ENCODE data around the gene IGSF21.

The IGSF21 gene

GRCh38 chr1:18373151-18373550 lies 265.6 kb downstream of the IGSF21 start:
- no peak for DNase-seq

DNA sequence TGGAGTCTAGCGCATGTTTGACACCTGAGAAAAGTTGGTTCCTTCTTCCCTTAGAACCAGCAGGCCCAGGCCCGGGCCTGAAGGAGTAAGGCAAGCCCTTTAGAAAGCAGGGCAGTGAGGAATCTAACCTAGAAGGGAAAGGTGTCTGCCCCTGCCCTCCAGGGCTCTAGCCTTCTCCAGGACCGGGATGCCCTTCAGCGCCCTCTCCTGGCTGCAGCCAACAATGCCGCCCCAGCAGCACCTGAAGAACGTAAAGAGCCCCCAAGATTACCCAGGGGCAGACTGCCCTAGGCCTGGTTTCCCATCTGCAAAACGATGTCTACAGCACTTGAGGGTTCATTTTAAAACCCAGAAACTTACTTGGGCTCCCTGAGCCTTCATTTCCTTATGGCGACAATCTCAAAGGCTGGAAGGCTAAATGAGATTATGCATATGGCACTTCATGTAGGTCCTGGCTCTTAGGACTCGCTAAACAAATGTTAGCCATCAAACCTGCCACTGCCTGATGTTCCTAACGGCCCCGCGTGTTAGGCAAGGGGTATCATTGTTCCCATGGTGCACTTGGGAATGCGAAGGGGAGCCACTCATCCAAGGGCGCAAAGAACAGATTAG lies 266.4 kb downstream of the IGSF21 start:
- DNase-seq: no peak

DNA sequence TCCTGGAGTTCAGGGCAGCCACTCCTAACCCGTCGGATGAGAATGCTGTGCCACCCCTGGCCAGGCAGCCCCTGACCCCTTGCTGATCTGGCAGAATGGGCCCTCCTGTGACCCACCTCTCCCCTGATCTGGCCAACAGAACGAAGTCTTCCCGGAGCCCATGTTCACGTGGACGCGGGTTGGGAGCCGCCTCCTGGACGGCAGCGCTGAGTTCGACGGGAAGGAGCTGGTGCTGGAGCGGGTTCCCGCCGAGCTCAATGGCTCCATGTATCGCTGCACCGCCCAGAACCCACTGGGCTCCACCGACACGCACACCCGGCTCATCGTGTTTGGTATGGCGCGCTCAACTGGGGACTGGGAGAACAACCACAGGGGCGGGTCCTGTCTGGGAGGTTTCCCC lies 269.1 kb downstream of the IGSF21 start:
- DNase-seq: no peak

DNA sequence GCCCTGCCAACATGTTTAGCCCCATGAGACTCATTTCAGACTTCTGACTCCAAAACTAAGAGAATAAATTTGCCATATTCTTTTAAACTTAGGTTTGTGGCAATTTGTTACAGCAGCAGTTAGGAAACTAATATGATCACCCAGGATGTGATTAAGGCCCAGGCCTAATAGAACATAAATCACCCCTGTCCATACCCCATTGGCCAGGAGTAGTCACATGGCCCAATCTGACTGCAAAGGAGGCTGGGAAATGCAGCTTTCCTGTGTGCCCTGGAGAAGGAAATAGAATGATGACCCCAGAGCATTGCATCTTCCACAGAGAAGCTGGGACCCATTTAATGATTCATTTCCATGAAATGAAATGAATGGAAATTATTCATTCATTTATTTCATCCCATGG lies 272.7 kb downstream of the IGSF21 start:
- no peak for DNase-seq

DNA sequence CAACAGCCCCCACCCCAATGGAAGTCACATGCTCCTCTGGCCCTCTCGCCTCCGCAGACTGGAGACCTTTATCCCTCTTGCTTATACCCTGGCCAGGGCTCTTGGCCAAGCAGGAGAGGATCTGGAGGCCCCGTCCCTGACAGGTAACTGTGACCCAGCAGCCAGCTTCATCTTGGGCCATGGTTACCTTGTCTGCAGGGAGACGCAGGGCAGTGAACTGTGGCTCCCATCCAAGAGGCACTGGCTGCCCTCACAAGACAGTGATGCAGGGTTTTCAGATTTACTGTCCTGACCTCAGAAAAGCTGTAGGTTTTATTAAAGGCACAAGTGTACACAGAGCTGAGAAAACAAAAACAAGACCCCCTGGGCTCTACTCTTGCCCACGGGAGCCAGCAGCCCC lies 276.5 kb downstream of the IGSF21 start:
- DNase-seq: no peak

GRCh38 chr1:18384471-18384870 lies 276.9 kb downstream of the IGSF21 start:
- DNase-seq: no peak

- DNase-seq: no peak
Observed at GRCh38 chr1:18385239-18385790, 277.7 kb downstream of the IGSF21 start.

DNA sequence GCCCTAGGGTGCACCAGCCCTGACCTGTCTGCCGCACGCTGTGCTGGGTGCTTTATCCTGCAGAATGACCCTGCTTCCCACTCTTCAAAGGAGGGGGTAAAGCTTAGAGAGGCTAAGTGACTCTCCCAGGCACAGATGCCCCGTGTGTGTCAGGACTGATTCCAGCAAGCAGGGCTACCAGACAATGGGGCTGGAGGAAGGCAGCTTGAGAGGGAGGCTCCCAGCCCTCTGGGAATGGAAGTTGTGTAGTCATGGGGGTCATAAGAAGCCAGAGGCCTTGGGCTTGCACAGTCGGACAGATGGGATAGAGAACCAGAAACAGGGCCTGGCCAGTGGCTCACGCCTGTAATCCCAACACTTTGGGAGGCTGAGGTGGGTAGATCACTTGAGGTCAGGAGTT lies 279.0 kb downstream of the IGSF21 start:
- DNase-seq: no peak

GRCh38 chr1:18387307-18387706 lies 279.7 kb downstream of the IGSF21 start:
- DNase-seq: no peak

GRCh38 chr1:18390953-18391352 lies 283.4 kb downstream of the IGSF21 start:
- DNase-seq: no peak

DNA sequence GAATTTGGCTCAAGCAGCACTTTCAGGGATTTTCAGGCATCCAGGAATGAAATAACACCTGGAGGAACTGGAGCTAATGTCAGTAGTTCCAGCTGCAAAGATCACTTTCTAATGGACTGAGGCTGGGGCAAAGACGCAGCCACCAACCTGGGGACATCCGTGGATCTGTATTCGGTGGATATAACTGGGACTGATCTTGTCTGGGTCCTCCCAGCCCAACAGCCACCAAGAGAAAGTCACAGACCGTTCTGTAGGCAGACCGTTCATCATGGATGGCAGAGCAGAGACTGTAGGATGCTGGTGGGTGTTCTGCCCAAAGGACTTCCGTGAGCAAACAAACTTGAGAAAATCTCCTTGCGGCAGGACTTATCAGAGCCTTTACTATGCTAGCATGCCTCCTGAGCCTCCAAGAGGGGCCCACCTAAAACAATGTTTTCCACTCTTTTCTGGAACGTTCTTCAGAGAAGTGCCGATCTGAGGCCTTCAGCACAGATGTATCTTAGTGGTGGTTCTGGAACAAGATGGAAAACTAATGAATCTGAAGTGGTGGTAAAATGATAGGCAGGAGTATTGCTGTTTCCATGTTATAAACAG lies 287.1 kb downstream of the IGSF21 start:
- no peak for DNase-seq

DNA sequence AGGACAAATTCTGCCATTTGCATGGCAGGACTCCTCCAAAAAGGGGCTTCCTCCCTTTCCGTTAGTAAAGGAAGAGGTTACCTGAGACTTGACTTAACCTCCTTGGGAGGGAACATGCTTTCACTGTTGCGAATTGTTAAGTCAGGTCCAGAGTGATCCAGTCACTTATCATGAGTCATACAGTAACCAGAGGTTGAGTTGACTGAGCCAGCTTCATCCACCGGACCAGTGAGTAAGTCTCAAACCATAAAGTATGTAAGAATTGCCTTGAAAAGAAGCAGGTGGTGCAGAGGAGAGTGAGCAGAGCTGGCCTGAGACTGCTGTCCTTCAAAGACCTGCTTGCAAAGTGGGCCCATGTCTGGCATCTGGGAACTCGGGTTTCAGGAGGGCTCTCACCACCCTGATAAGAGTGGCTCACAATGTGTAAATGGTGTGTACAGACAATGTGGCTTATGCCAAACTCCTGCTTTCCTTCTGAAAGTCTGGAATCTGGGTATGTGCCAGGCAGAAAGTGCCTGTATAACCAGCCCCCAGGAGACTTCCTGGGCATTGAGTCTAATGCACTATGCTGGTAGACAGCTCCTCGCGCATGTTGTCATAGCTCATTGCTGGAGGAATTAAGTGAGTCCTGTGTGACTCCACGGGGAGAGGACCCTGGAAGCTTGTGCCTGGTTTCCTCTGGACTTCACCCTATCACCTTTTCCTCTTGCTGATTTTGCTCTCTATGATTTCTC lies 288.8 kb downstream of the IGSF21 start:
- DNase-seq: no peak

DNA sequence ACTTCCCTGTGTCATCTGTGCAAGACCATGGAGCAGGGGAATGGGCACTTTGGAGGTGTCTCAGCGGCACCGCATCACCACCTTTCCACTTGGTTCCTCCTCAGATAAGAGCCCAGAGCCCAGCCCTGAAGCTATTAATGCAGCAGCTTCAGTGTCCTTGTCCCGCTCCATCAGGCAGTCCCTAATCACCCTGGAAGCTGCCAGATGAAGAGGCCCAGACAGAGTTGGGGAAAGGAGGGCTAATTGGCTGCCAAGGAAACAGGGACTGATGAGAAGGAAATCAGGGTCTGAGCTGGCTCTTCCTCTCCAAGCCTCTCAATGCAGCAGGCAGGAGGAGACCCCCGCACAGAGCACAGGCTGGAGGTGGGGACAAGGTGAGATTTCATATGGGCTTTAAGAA lies 290.0 kb downstream of the IGSF21 start:
- DNase-seq: no peak

- no peak for DNase-seq
Observed at GRCh38 chr1:18398791-18399530, 291.4 kb downstream of the IGSF21 start.

DNA sequence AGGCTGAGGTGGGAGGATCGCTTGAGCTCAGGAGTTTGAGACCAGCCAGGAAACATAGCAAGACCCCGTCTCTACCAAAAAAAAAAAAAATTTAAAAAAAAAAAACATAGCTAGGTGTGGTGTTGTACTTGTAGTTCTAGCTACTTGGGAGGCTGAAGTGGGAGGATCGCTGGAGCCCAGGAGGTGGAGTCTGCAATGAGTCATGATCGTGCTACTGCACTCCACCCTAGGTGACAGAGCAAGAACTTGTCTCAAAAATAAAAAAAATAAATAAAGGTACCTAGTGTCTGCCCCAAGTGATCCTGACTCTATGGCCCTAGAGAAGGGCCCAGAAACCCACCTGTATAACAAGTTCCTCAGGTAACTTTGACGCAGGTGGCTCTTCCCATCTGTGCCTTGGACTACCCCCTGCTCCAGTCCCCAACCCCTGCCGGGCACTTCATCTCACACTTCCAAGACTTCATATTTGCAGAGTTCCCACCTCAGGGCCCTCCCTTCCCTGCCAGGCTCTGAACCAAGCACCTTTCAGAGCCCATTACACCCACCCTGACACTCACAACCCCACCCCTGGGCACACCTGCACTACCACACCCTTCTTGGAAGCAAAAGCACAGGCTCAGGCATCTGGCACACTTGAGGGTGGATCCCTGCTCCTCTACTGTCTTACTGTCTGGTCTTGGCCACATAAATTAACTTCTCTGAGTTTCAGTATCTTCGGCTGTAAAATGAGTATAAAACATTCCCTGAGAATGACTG lies 292.9 kb downstream of the IGSF21 start:
- DNase-seq: no peak

- no peak for DNase-seq
Observed at GRCh38 chr1:18401921-18402320, 294.3 kb downstream of the IGSF21 start.

- DNase-seq: no peak
Observed at GRCh38 chr1:18404460-18404859, 296.9 kb downstream of the IGSF21 start.

- DNase-seq: no peak
Observed at GRCh38 chr1:18407166-18408045, 299.8 kb downstream of the IGSF21 start.

- DNase-seq: no peak
Observed at GRCh38 chr1:18408656-18409370, 301.2 kb downstream of the IGSF21 start.

GRCh38 chr1:18409609-18410237 lies 302.1 kb downstream of the IGSF21 start:
- no peak for DNase-seq

All from T-helper 2 cell (primary cell).